ENCODE measurements around the gene CD58. TPM values are rescaled to one million over a fixed set of nuclear protein-coding genes. Genes with fewer than 3 reads are reported as not detected.

CD58 gene
- total RNA-seq, 1 experiment from 2014 or later = 8.2 TPM

- Histone ChIP-seq H3K27me3 (replicated peaks; ENCODE audit: insufficient read depth, low read depth, low read length, poor library complexity) (no peaks in the 10 kb centered on the region), H3K27ac (ENCODE audit: low read depth, low read length, poor library complexity, severe bottlenecking) (no peak overlapping the region), H3K36me3 (ENCODE audit: insufficient read depth, low read length, poor library complexity, severe bottlenecking) (no peaks in the 10 kb centered on the region), H3K9me3 (ENCODE audit: low read depth, low read length, poor library complexity, severe bottlenecking) (no peaks in the 10 kb centered on the region), H3K4me3 (ENCODE audit: low read depth, low read length, poor library complexity, severe bottlenecking) (no peak overlapping the region), H3K4me1 (ENCODE audit: insufficient read depth, low read length, poor library complexity, severe bottlenecking) (no peaks in the 10 kb centered on the region)
- TF ChIP-seq EZH2 (IDR thresholded peaks at IDR 0.05; ENCODE audit: borderline replicate concordance, low read depth, low read length, poor library complexity, severe bottlenecking) = no peak
- no peak for TF ChIP-seq CTCF (conservative IDR thresholded peaks at IDR 0.05; ENCODE audit: low read depth, low read length)
- POLR2A ChIA-PET (ENCODE audit: low non-redundant PET) = no interaction called here
- BruUV-seq (replicated peaks) = no TSS peak
- DNase-seq (ENCODE audit: low spot score) = no peak
- CTCF ChIA-PET = no interaction called here
- intact Hi-C loops (cut with micrococcal nuclease; ENCODE audit: unreplicated experiment) = no loop called here
Measured at GRCh38 chr1:116528329-116529083, 42.3 kb downstream of the CD58 start.

- no peaks in the 10 kb centered on the region for H3K36me3 ChIP-seq (ENCODE audit: insufficient read depth, low read length, poor library complexity, severe bottlenecking)
- no peaks in the 10 kb centered on the region for H3K9me3 ChIP-seq (ENCODE audit: low read depth, low read length, poor library complexity, severe bottlenecking)
- intact Hi-C loops (cut with micrococcal nuclease; ENCODE audit: unreplicated experiment) = no loop called here
- ChIA-PET CTCF (no interaction called here), POLR2A (ENCODE audit: low non-redundant PET) (no interaction called here)
- no peaks in the 10 kb centered on the region for H3K27me3 ChIP-seq (replicated peaks; ENCODE audit: insufficient read depth, low read depth, low read length, poor library complexity)
- H3K4me1 ChIP-seq (ENCODE audit: insufficient read depth, low read length, poor library complexity, severe bottlenecking) = no peaks in the 10 kb centered on the region
- no peak for DNase-seq (ENCODE audit: low spot score)
- no peak overlapping the region for H3K27ac ChIP-seq (ENCODE audit: low read depth, low read length, poor library complexity, severe bottlenecking)
- no TSS peak for BruUV-seq (replicated peaks)
- TF ChIP-seq CTCF (conservative IDR thresholded peaks at IDR 0.05; ENCODE audit: low read depth, low read length) = no peak
- TF ChIP-seq EZH2 (IDR thresholded peaks at IDR 0.05; ENCODE audit: borderline replicate concordance, low read depth, low read length, poor library complexity, severe bottlenecking) = no peak
- H3K4me3 ChIP-seq (ENCODE audit: low read depth, low read length, poor library complexity, severe bottlenecking) = no peak overlapping the region
Measured at GRCh38 chr1:116525440-116525839, 45.4 kb downstream of the CD58 start.

GRCh38 chr1:116521186-116521585 is 49.6 kb downstream of the CD58 start:
- Histone ChIP-seq H3K4me3 (ENCODE audit: low read depth, low read length, poor library complexity, severe bottlenecking) (no peak overlapping the region), H3K4me1 (ENCODE audit: insufficient read depth, low read length, poor library complexity, severe bottlenecking) (no peaks in the 10 kb centered on the region), H3K27ac (ENCODE audit: low read depth, low read length, poor library complexity, severe bottlenecking) (no peak overlapping the region), H3K9me3 (ENCODE audit: low read depth, low read length, poor library complexity, severe bottlenecking) (no peaks in the 10 kb centered on the region), H3K27me3 (replicated peaks; ENCODE audit: insufficient read depth, low read depth, low read length, poor library complexity) (no peaks in the 10 kb centered on the region), H3K36me3 (ENCODE audit: insufficient read depth, low read length, poor library complexity, severe bottlenecking) (no peaks in the 10 kb centered on the region)
- BruUV-seq (replicated peaks) = no TSS peak
- intact Hi-C loops (cut with micrococcal nuclease; ENCODE audit: unreplicated experiment) = no loop called here
- no peak for DNase-seq (ENCODE audit: low spot score)
- CTCF ChIA-PET = no interaction called here
- POLR2A ChIA-PET (ENCODE audit: low non-redundant PET) = no interaction called here
- no peak for TF ChIP-seq EZH2 (IDR thresholded peaks at IDR 0.05; ENCODE audit: borderline replicate concordance, low read depth, low read length, poor library complexity, severe bottlenecking)
- TF ChIP-seq CTCF (conservative IDR thresholded peaks at IDR 0.05; ENCODE audit: low read depth, low read length) = no peak

Measured in A673 (cell line).